ENCODE measurements around the gene INTS4.
"Not testable (repeated sequence)": the region's sequence is repeated elsewhere in the genome, so short reads cannot be mapped to it uniquely, and the experiment has no call there.

Gene INTS4

GRCh38 chr11:77943296-77943695 is 51.2 kb downstream of the INTS4 start:
- not testable (repeated sequence) for DNase-seq (ENCODE audit: low read depth, low spot score)

GRCh38 chr11:77942465-77942864 is 52.0 kb downstream of the INTS4 start:
- not testable (repeated sequence) for DNase-seq (ENCODE audit: low read depth, low spot score)

GRCh38 chr11:77933596-77933995 is 60.9 kb downstream of the INTS4 start:
- not testable (repeated sequence) for DNase-seq (ENCODE audit: low read depth, low spot score)

- DNase-seq (ENCODE audit: low read depth, low spot score), result not testable (repeated sequence)
Measured at GRCh38 chr11:77930334-77931208, 63.9 kb downstream of the INTS4 start.

- DNase-seq (ENCODE audit: low read depth, low spot score), result not testable (repeated sequence)
Measured at GRCh38 chr11:77917713-77918112, 76.8 kb downstream of the INTS4 start.

- DNase-seq (ENCODE audit: low read depth, low spot score), result not testable (repeated sequence)
Measured at GRCh38 chr11:77914307-77914791, 80.1 kb downstream of the INTS4 start.

GRCh38 chr11:77913608-77914306 is 80.7 kb downstream of the INTS4 start:
- DNase-seq (ENCODE audit: low read depth, low spot score), result not testable (repeated sequence)

GRCh38 chr11:77910828-77911227 is 83.6 kb downstream of the INTS4 start:
- not testable (repeated sequence) for DNase-seq (ENCODE audit: low read depth, low spot score)

GRCh38 chr11:77909277-77909676 is 85.2 kb downstream of the INTS4 start:
- no peak for DNase-seq (ENCODE audit: low read depth, low spot score)

- no peak for DNase-seq (ENCODE audit: low read depth, low spot score)
Measured at GRCh38 chr11:77908835-77909234, 85.6 kb downstream of the INTS4 start.

- not testable (repeated sequence) for DNase-seq (ENCODE audit: low read depth, low spot score)
Measured at GRCh38 chr11:77894949-77895348, 99.5 kb downstream of the INTS4 start.

GRCh38 chr11:77891703-77892102 is 102.8 kb downstream of the INTS4 start:
- not testable (repeated sequence) for DNase-seq (ENCODE audit: low read depth, low spot score)

GRCh38 chr11:77891256-77891655 is 103.2 kb downstream of the INTS4 start:
- DNase-seq (ENCODE audit: low read depth, low spot score), result not testable (repeated sequence)

- not testable (repeated sequence) for DNase-seq (ENCODE audit: low read depth, low spot score)
Measured at GRCh38 chr11:77890619-77891056, 103.8 kb downstream of the INTS4 start.

GRCh38 chr11:77890100-77890614 is 104.3 kb downstream of the INTS4 start:
- not testable (repeated sequence) for DNase-seq (ENCODE audit: low read depth, low spot score)

- not testable (repeated sequence) for DNase-seq (ENCODE audit: low read depth, low spot score)
Measured at GRCh38 chr11:77889045-77889444, 105.4 kb downstream of the INTS4 start.

GRCh38 chr11:77886401-77886800 is 108.1 kb downstream of the INTS4 start:
- no peak for DNase-seq (ENCODE audit: low read depth, low spot score)

- DNase-seq (ENCODE audit: low read depth, low spot score), result no peak
Measured at GRCh38 chr11:77884829-77885190, 109.7 kb downstream of the INTS4 start.

GRCh38 chr11:77884186-77884828 is 110.2 kb downstream of the INTS4 start:
- DNase-seq (ENCODE audit: low read depth, low spot score), result no peak

- no peak for DNase-seq (ENCODE audit: low read depth, low spot score)
Measured at GRCh38 chr11:77883775-77884174, 110.7 kb downstream of the INTS4 start.

- no peak for DNase-seq (ENCODE audit: low read depth, low spot score)
Measured at GRCh38 chr11:77882396-77882795, 112.1 kb downstream of the INTS4 start.

GRCh38 chr11:77879218-77879617 is 115.2 kb downstream of the INTS4 start:
- DNase-seq (ENCODE audit: low read depth, low spot score), result no peak
